Measurements from ENCODE around the gene TMOD2. TPM values are rescaled to one million over a fixed set of nuclear protein-coding genes. Genes with fewer than 3 reads are reported as not detected.
A peak's percentile ranks its signal among the peaks of the same experiment; 100 is the strongest.

The TMOD2 gene
- total RNA-seq, 2 experiments from 2014 or later: 6.4 to 6.8 TPM

DNA sequence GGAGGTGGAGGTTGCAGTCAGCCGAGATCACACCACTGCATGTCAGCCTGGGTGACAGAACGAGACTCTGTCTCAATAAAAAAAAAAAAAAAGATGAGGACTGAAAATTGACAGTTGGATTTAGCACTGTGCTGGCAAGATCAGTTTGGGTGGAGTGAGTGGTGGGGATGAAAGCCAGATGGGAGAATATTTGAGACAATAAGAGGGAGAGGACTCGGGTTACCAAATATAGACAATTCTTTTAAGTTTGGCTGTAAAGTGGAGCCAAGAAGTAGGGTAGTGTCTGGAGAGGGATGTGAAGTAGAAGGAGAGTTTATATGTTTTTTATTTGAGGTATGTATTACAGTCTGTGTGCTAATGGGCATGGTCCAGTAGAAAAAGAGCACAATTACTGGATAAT lies 98.5 kb downstream of the TMOD2 start:
- intact Hi-C loops (cut with micrococcal nuclease): no loop called here
- no peak for DNase-seq
- Mint-ChIP-seq H3K9me3 (no peaks in the 10 kb centered on the region), H3K4me1 (ENCODE audit: low read depth) (peaks cover 58% of the 10 kb centered on the region), H3K27me3 (ENCODE audit: low read depth) (no peaks in the 10 kb centered on the region), H3K36me3 (ENCODE audit: low read depth) (peaks cover 4% of the 10 kb centered on the region), H3K27ac (no peak overlapping the region), H3K4me3 (no peak overlapping the region)
- CTCF ChIA-PET: no interaction called here

DNA sequence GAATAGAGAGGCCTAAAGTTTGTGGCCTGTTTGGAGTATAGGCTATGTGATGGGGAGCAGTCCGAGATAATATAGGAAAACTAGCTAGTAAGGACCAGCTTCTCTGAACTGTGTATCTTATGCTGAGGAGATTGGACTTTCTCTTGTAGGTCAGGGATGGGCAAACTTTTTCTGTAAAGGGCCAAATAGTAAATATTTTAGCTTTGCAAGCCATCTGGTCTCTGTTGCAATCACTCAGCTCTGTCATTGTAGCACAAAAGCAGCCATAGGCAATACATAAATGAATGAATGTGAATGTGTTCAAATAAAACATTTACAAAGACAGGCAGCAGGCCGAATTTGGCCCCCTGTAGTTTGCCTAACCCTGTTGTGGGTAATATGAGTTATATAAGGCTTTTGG lies 102.6 kb downstream of the TMOD2 start:
- intact Hi-C loops (cut with micrococcal nuclease): no loop called here
- CTCF ChIA-PET: interaction anchor here (1.0 to 1.6 kb wide), 2 partner anchors 51 to 77 kb away, joined by 3 read pairs; no protein-coding TSS in a partner anchor

DNA sequence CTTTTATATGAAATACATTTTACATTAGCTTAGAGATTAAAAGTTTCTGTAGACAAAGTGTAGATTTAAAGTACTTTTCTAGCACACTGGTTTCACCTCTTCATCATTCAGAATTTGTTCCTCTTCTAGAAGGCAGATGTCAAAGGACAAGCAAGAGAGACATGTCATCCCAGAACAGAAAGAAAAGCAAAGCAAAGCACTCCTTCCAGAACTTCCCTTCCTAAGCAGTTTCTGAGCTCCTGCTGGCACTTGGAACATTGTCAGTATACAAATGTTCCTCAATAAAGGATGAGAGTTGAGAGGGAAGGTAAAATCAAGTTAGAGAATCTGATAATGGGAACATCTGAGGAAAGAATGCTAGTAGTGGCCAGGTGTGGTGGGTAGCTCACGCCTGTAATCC lies 104.2 kb downstream of the TMOD2 start:
- H3K9me3 Mint-ChIP-seq: no peaks in the 10 kb centered on the region
- intact Hi-C loops (cut with micrococcal nuclease): no loop called here

More for the DNA sequence above, 102.6 kb downstream of the TMOD2 start:
- Mint-ChIP-seq H3K4me1 (ENCODE audit: low read depth) (peaks cover 45% of the 10 kb centered on the region), H3K9me3 (no peaks in the 10 kb centered on the region), H3K27me3 (ENCODE audit: low read depth) (no peaks in the 10 kb centered on the region), H3K27ac (no peak overlapping the region), H3K36me3 (ENCODE audit: low read depth) (peaks cover 5% of the 10 kb centered on the region), H3K4me3 (no peak overlapping the region)
- DNase-seq: no peak

DNA sequence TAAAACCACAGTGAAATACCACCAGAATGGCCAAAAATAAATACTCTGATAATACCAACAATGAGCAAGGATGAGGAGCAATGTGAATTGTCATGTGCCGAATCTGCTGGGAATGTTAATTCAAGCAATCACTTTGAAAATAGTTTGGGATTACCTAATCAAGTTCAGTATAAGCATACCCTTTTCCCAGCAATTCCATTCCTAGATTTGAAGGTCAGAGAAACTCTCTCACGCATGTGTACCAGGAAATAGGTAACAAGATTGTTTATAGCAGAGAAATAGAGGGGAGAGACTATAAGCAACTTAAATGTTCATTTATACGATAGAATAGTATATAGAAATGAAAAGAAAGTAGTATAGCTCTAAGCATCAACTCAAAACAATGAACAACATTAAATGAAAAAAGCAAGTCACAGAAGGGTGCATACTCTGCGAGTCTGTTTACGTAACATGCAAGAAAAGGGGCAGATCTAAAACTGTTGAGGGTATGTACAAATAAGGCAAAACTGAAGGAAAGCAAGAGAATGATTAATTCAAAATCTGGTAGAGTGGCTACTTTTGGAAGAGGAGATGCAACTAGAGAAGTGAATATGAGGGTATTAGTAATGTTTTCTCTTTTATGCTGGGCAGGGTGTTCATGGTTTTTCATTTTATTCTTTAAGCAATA lies 105.5 kb downstream of the TMOD2 start:
- Mint-ChIP-seq H3K9me3 (no peaks in the 10 kb centered on the region), H3K4me1 (ENCODE audit: low read depth) (peaks cover 51% of the 10 kb centered on the region)

More for the DNA sequence above, 104.2 kb downstream of the TMOD2 start:
- Mint-ChIP-seq H3K27me3 (ENCODE audit: low read depth) (no peaks in the 10 kb centered on the region), H3K36me3 (ENCODE audit: low read depth) (peaks cover 12% of the 10 kb centered on the region), H3K4me1 (ENCODE audit: low read depth) (peaks cover 47% of the 10 kb centered on the region), H3K27ac (no peak overlapping the region), H3K4me3 (no peak overlapping the region)
- no peak for DNase-seq
- CTCF ChIA-PET: interaction anchor here (0.6 to 1.1 kb wide), 2 partner anchors 45 to 217 kb away, joined by 3 read pairs; no protein-coding TSS in a partner anchor

DNA sequence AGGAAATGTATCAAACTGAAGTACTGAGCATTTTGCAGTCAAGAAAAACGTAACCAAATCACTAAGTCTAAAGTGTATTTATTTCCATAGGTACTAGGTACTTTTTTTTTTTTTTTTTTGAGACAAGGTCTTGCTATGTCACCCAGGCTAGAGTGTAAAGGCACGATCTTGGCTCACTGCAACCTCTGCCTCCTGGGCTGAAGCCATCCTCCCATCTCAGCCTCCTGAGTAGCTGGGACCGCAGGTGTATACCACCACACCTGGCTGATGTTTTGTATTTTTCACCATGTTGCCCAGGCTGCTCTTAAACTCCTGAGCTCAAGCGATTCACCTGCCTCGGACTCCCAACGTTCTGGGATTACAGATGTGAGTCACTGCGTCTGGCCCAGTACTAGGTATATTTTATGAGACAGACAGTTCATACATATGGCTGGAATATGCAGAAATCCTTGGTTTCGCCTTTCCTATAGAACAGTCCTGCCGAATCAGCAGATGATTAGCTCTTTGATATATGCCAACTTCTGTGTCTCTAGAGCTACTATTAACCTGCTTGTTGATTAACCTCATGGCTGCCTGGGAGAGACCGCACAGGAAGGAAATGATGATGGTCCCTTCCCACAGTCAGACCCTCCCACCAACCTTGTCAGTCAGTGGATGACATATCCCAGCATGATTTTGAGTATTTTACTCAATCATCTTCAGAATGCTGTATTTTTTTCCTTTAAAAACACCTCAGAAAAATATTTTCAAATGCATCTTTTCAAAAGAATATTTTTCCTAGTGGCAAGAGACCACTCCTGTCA lies 110.4 kb downstream of the TMOD2 start:
- CTCF ChIA-PET: interaction anchor here (0.6 kb wide), 1 partner anchor 569 kb away, joined by 4 read pairs; no protein-coding TSS in a partner anchor
- intact Hi-C loops (cut with micrococcal nuclease): loop anchor here (1.0 to 5.0 kb wide), 4 partner anchors 15 to 151 kb away; no protein-coding TSS in a partner anchor
- no peaks in the 10 kb centered on the region for H3K9me3 Mint-ChIP-seq
- H3K36me3 Mint-ChIP-seq (ENCODE audit: low read depth): peaks cover 25% of the 10 kb centered on the region
- peak; percentile 79 for DNase-seq
- H3K4me3 Mint-ChIP-seq: no peak overlapping the region
- H3K27ac Mint-ChIP-seq: peak overlapping the region; percentile 47
- peaks cover 68% of the 10 kb centered on the region for H3K4me1 Mint-ChIP-seq (ENCODE audit: low read depth)
- H3K27me3 Mint-ChIP-seq (ENCODE audit: low read depth): no peaks in the 10 kb centered on the region

More for the DNA sequence above, 105.5 kb downstream of the TMOD2 start:
- intact Hi-C loops (cut with micrococcal nuclease): no loop called here
- H3K27ac Mint-ChIP-seq: no peak overlapping the region
- no peaks in the 10 kb centered on the region for H3K27me3 Mint-ChIP-seq (ENCODE audit: low read depth)
- peaks cover 10% of the 10 kb centered on the region for H3K36me3 Mint-ChIP-seq (ENCODE audit: low read depth)
- DNase-seq: no peak
- CTCF ChIA-PET: no interaction called here
- H3K4me3 Mint-ChIP-seq: no peak overlapping the region

DNA sequence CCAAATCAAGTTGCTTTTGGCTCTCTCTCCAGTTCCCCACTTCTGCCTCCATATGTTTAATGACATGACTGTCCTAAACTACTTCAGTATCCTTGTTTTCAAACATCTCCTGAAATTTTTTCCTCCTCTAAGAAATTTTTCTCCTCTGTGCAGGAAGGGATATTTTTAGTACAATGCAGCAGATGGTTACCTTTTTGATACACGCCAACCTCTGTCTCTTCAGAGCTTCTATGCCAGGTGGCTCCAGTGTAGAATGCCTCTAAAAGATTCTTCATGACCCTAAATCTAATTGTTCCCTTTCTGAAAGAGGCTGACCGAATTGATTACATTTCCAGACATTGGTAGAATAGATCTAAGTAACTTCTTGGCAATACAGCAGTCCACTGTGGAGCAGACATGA lies 111.7 kb downstream of the TMOD2 start:
- Mint-ChIP-seq H3K4me3 (no peak overlapping the region), H3K27me3 (ENCODE audit: low read depth) (no peaks in the 10 kb centered on the region), H3K36me3 (ENCODE audit: low read depth) (peaks cover 35% of the 10 kb centered on the region), H3K27ac (peak overlapping the region; percentile 39), H3K4me1 (ENCODE audit: low read depth) (peaks cover 63% of the 10 kb centered on the region), H3K9me3 (no peaks in the 10 kb centered on the region)
- no peak for DNase-seq
- intact Hi-C loops (cut with micrococcal nuclease): loop anchor here (2.0 to 5.0 kb wide), 3 partner anchors 16 to 149 kb away; no protein-coding TSS in a partner anchor
- CTCF ChIA-PET: no interaction called here

DNA sequence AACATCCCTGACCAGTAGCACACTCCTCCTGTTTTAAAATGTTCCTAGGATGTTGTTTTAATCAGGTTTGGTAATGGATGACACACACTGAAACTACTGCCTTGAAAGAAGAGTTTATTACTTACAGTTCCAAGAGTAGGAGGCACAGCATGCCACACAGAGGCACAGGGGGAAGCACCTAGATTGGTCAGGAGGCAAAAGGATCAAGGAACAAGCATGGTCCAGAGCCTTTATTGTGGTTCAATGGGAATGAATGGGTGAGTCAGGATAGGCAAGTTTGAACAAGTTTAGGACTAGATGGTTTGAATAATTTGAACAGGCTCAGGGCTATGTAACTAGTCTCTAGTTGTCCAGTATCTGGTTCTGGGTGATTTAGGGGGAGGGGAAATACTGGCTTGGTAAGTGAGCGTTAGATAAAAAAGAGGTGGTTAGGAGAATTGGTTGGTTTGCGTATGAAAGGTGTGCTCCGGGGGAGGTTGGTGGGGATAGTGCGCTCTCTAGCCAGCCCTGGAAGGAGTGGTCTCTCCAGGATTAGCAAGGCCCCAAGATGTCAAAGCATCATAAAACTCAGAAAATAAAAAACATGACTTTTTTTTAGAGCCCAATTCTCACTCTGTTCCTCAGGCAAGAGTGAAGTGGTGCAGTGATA lies 113.1 kb downstream of the TMOD2 start:
- no peaks in the 10 kb centered on the region for H3K9me3 Mint-ChIP-seq
- H3K27me3 Mint-ChIP-seq (ENCODE audit: low read depth): no peaks in the 10 kb centered on the region
- DNase-seq: peak; percentile 61
- peak overlapping the region; percentile 65 for H3K27ac Mint-ChIP-seq
- H3K4me3 Mint-ChIP-seq: no peak overlapping the region
- H3K36me3 Mint-ChIP-seq (ENCODE audit: low read depth): peaks cover 38% of the 10 kb centered on the region
- H3K4me1 Mint-ChIP-seq (ENCODE audit: low read depth): peaks cover 58% of the 10 kb centered on the region
- CTCF ChIA-PET: interaction anchor here (0.9 kb wide), 1 partner anchor 13 kb away, joined by 3 read pairs; no protein-coding TSS in a partner anchor
- intact Hi-C loops (cut with micrococcal nuclease): loop anchor here (5.0 kb wide), 1 partner anchor 148 kb away; no protein-coding TSS in a partner anchor

DNA sequence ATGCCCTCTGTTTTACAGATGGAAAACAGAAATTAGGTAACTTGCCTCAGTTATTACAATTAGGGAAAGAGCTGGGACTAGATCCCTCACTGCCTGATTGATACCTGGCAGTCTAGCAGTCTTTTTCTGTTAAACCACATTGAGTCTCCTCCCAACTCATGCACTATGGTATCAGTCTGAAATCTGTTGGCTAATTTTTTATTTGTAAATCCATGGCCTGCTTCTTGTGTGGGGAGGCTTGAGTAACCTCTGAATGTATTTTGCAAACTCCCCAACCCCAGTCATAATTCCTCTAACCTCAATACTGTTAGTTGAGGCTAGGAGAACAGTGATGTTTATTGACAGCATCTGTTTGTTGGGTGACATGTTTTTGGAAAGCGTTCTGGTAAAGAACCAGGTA lies 113.9 kb downstream of the TMOD2 start:
- Mint-ChIP-seq H3K27me3 (ENCODE audit: low read depth) (no peaks in the 10 kb centered on the region), H3K4me1 (ENCODE audit: low read depth) (peaks cover 50% of the 10 kb centered on the region), H3K4me3 (no peak overlapping the region), H3K27ac (peak overlapping the region; percentile 3), H3K36me3 (ENCODE audit: low read depth) (peaks cover 38% of the 10 kb centered on the region), H3K9me3 (no peaks in the 10 kb centered on the region)
- intact Hi-C loops (cut with micrococcal nuclease): no loop called here
- CTCF ChIA-PET: interaction anchor here (0.9 to 2.9 kb wide), 2 partner anchors 13 to 24 kb away, joined by 3 to 8 read pairs; no protein-coding TSS in a partner anchor
- DNase-seq: no peak

Other genes with a start within 250 kb of the TMOD2 start
- 10 to 100 TPM in 1 of 2 experiments, 1 to 10 TPM in 1; 10.0 TPM for gene DMXL2, start 128.8 kb upstream of the TMOD2 start, total RNA-seq
- not detected for gene SCG3, start 70.1 kb upstream of the TMOD2 start, total RNA-seq
- 10 to 100 TPM; 14.5 to 16.8 TPM for gene LYSMD2, start 13.9 kb upstream of the TMOD2 start, total RNA-seq
- gene TMOD3, start 78.1 kb downstream of the TMOD2 start, total RNA-seq: 10 to 100 TPM; 45.9 to 52.8 TPM
- 10 to 100 TPM; 21.0 to 23.8 TPM for gene LEO1, start 220.2 kb downstream of the TMOD2 start, total RNA-seq